Psoas muscle (tissue), 8 donors: ENCODE data around the gene XPA. TPM values are rescaled to one million over a fixed set of nuclear protein-coding genes. Genes with fewer than 3 reads are reported as not detected.

Experiments used
- ATAC-seq, 4 donors: fragments of 200-7000 bp; cut with Tn5 transposase; one replicate each; pipeline ENCODE4 v1.9.1; 2020; ENCODE audit warnings: moderate library complexity in 3 of 4, mild to moderate bottlenecking in 2 of 4
- DNase-seq, 2 donors: peaks; one replicate each; pipeline ENCODE4 v3.0.0-alpha.2; 2020
- H3K27ac ChIP-seq: fragments of 200-600 bp; one replicate; pipeline ENCODE4 v1.8.0; 2022
- H3K27me3 ChIP-seq, 3 donors: fragments of 200-600 bp in 1 of 3; one replicate each; pipeline versions ENCODE4 v1.6.1 to v1.8.0; 2013 to 2022; ENCODE audit warnings: low read length in 2 of 3, mild to moderate bottlenecking in 2 of 3, moderate library complexity in 1 of 3; ENCODE audit not compliant: insufficient read depth in 3 of 3
- H3K36me3 ChIP-seq, 2 donors: fragments of 200-600 bp in 1 of 2; one replicate each; pipeline versions ENCODE4 v1.6.1 to v1.8.0; 2013 to 2022; ENCODE audit warnings: low read depth in 1 of 2, mild to moderate bottlenecking in 1 of 2, moderate library complexity in 1 of 2; ENCODE audit not compliant: insufficient read depth in 1 of 2
- H3K4me1 ChIP-seq: fragments of 200-600 bp; one replicate; pipeline ENCODE4 v1.8.0; 2022
- H3K4me3 ChIP-seq: fragments of 200-600 bp; one replicate; pipeline ENCODE4 v1.8.0; 2022; ENCODE audit warnings: mild to moderate bottlenecking
- H3K9me3 ChIP-seq: fragments of 200-600 bp; one replicate; pipeline ENCODE4 v1.8.0; 2022
- CTCF ChIP-seq: fragments of 200-600 bp; IDR thresholded peaks from one replicate; pipeline ENCODE4 v1.8.0; 2022; ENCODE audit warnings: antibody characterized with exemption
- WGBS, 3 donors: extraction: QIAGEN DNeasy Blood & Tissue Kit; methylation state at CpG; one replicate each; pipeline versions ENCODE4 v1.1.6 to v1.1.7; 2013; 5-methylcytosine and 5-hydroxymethylcytosine counted together
- intact Hi-C, 2 donors: fragments of 100-400 bp; cut with DNase I; formaldehyde crosslinking; loops; one replicate each; pipeline versions ENCODE4 v1.11.0 to v1.14.2; 2022
- polyA plus RNA-seq, 3 donors: library from polyadenylated mRNA; stranded (reverse); fragments of 200-250 nt; gene quantifications; one replicate each; pipeline ENCODE4 v1.2.3, GENCODE V29; 2013
- total RNA-seq, 4 donors: library from RNA; stranded (reverse); fragmentation: NEBNext Ultra II Directional in 2 of 4; extraction: Animal tissue kit (Norgen Biotek cat#: 25700) in 2 of 4; gene quantifications; one replicate each; pipeline versions ENCODE4 v1.2.1 to v1.2.4, GENCODE V29; 2021 to 2023
- donor health status: healthy with polysubstance abuse.
- donor health status: DM: no; HTN: no; CAD: no; lungs with moderate emphysema.
- donor health status: Bipolar disorder and iron deficiency.
- donor health status: healthy.
- donor health status: DM: yes; HTN: yes; CAD: no.
- donor health status: DM: no; HTN: no; CAD: no.
- donor health status: DM: no; HTN: no; CAD: no.
- donor health status: DM: yes; HTN: yes; CAD: no.

The XPA gene
- total and polyA plus RNA-seq, 7 donors = 5.2 to 17.6 (median 10.5) TPM

- TF ChIP-seq CTCF = no peak
- DNase-seq (no peak), ATAC-seq (no peak)
- Histone ChIP-seq H3K27me3 (no peaks in the 10 kb centered on the region), H3K36me3 (no peaks in the 10 kb centered on the region), H3K4me1 (no peaks in the 10 kb centered on the region), H3K4me3 (no peak overlapping the region), H3K27ac (no peak overlapping the region), H3K9me3 (no peaks in the 10 kb centered on the region)
- intact Hi-C loops = loop anchor here (10.0 kb wide), 2 partner anchors 60 to 540 kb away; partner anchors contain the start of gene TBC1D2 (in 1 of the 2)
- WGBS, 3 donors = 57 to 67% (median 67%) methylated on average over 3 of the region's 3 CpGs
These were observed 17.3 kb upstream of the XPA start for GRCh38 chr9:97714435-97714834.

GRCh38 chr9:97711223-97711626, 14.1 kb upstream of the XPA start:
- Histone ChIP-seq H3K27ac (no peak overlapping the region), H3K27me3 (no peaks in the 10 kb centered on the region), H3K9me3 (no peaks in the 10 kb centered on the region), H3K4me3 (no peak overlapping the region), H3K36me3 (no peaks in the 10 kb centered on the region), H3K4me1 (no peaks in the 10 kb centered on the region)
- ATAC-seq (no peak), DNase-seq (no peak)
- no peak for TF ChIP-seq CTCF
- WGBS, 3 donors = 30 to 36% (median 34%) methylated on average over 12 of the region's 12 CpGs
- intact Hi-C loops = loop anchor here (2.0 to 10.0 kb wide), 4 partner anchors 64 to 544 kb away; partner anchors contain the start of gene TBC1D2 (in 1 of the 2)

GRCh38 chr9:97710356-97711222, 13.4 kb upstream of the XPA start:
- H3K27ac ChIP-seq = no peak overlapping the region
- H3K27me3 ChIP-seq = no peaks in the 10 kb centered on the region
- TF ChIP-seq CTCF = peak; percentile 84
- intact Hi-C loops = loop anchor here (2.0 to 10.0 kb wide), 4 partner anchors 64 to 544 kb away; partner anchors contain the start of gene TBC1D2 (in 1 of the 2)
- H3K4me1 ChIP-seq = no peaks in the 10 kb centered on the region
- no peaks in the 10 kb centered on the region for H3K9me3 ChIP-seq
- WGBS, 3 donors = 23 to 24% (median 23%) methylated on average over 9 of the region's 9 CpGs
- no peaks in the 10 kb centered on the region for H3K36me3 ChIP-seq
- DNase-seq (no peak), ATAC-seq (peak; percentile 73 to 93 (median 84))
- no peak overlapping the region for H3K4me3 ChIP-seq

GRCh38 chr9:97706246-97706645, 9.1 kb upstream of the XPA start:
- Histone ChIP-seq H3K27ac (no peak overlapping the region), H3K36me3 (no peaks in the 10 kb centered on the region), H3K4me1 (no peaks in the 10 kb centered on the region), H3K9me3 (no peaks in the 10 kb centered on the region), H3K4me3 (no peak overlapping the region), H3K27me3 (no peaks in the 10 kb centered on the region)
- 55 to 64% (median 57%) methylated on average over 2 of the region's 2 CpGs for WGBS, 3 donors
- no peak for TF ChIP-seq CTCF
- ATAC-seq = no peak
- DNase-seq = no peak
- intact Hi-C loops = no loop called here
